ENCODE results near the gene MAPKAPK3. TPM values are rescaled to one million over a fixed set of nuclear protein-coding genes. Genes with fewer than 3 reads are reported as not detected.

Gene MAPKAPK3
- total RNA-seq, 5 donors from 2014 or later (not counting 1 experiment from before 2014, with no cell fraction given), result 35.1 to 66.6 (median 53.0) TPM

- Histone ChIP-seq H3K27me3 (replicated peaks in 1 of 2; ENCODE audit: control insufficient read depth in 2 of 2, extremely low read depth in 1 of 2, insufficient read depth in 2 of 2, low read length in 1 of 2) (no peaks in the 10 kb centered on the region), H3K4me1 (ENCODE audit: control insufficient read depth in 1 of 2, extremely low read depth in 1 of 2, insufficient read depth in 2 of 2, low read length in 2 of 2) (peaks cover 26 to 78% of the 10 kb centered on the region in 2 experiments), H3K36me3 (ENCODE audit: control insufficient read depth in 2 of 2, extremely low read depth in 1 of 2, insufficient read depth in 1 of 2, low read length in 1 of 2) (no peaks in the 10 kb centered on the region), H3K27ac (ENCODE audit: low read length) (peak overlapping the region; percentile 86), H3K4me3 (ENCODE audit: control insufficient read depth in 1 of 2, extremely low read depth in 1 of 2, low read length in 1 of 2) (no peak overlapping the region), H3K9me3 (no peaks in the 10 kb centered on the region)
- POLR2A ChIA-PET, result interaction anchor here in 1 of 2 donors (0.6 kb wide), 2 partner anchors 9 to 758 kb away, joined by 3 read pairs; no protein-coding TSS in a partner anchor
- H3K4me3 Mint-ChIP-seq, result peak overlapping the region in 2 of 3 donors; percentile 67 to 69
- WGBS (ENCODE audit: insufficient coverage), result 47% methylated on average over 3 of the region's 9 CpGs
- no peaks in the 10 kb centered on the region for H3K36me3 Mint-ChIP-seq
- H3K27me3 Mint-ChIP-seq, result no peaks in the 10 kb centered on the region
- no peak for DNase-seq
- peak; percentile 17 to 38 (median 28) for ATAC-seq (replicated peaks in 1 of 4)
- H3K4me1 Mint-ChIP-seq, result peaks cover 73 to 92% (median 89%) of the 10 kb centered on the region in 3 donors
- no peaks in the 10 kb centered on the region for H3K9me3 Mint-ChIP-seq
- CTCF ChIA-PET, result interaction anchor here (0.5 to 4.6 kb wide), 13 partner anchors 10 to 780 kb away, joined by 3 to 40 read pairs (median 6); partner anchors contain the start of genes C3orf18 (in 1 of the 2), CISH (in 1 of the 2), HEMK1 (in 1 of the 2) and MAPKAPK3 (in 1 of the 2)
- H3K27ac Mint-ChIP-seq, result peak overlapping the region; percentile 96 to 98
These were observed 25.7 kb upstream of the MAPKAPK3 start for GRCh38 chr3:50591196-50591741.

- Mint-ChIP-seq H3K27ac (peak overlapping the region; percentile 96 to 98), H3K27me3 (no peaks in the 10 kb centered on the region), H3K9me3 (no peaks in the 10 kb centered on the region), H3K4me3 (peak overlapping the region in 1 of 3 donors; percentile 64), H3K36me3 (no peaks in the 10 kb centered on the region), H3K4me1 (peaks cover 67 to 84% (median 78%) of the 10 kb centered on the region in 3 donors)
- no peaks in the 10 kb centered on the region for H3K27me3 ChIP-seq (replicated peaks in 1 of 2; ENCODE audit: control insufficient read depth in 2 of 2, extremely low read depth in 1 of 2, insufficient read depth in 2 of 2, low read length in 1 of 2)
- 20% methylated on average over 1 of the region's 5 CpGs for WGBS (ENCODE audit: insufficient coverage)
- H3K4me1 ChIP-seq (ENCODE audit: control insufficient read depth in 1 of 2, extremely low read depth in 1 of 2, insufficient read depth in 2 of 2, low read length in 2 of 2), result peaks cover 26 to 68% of the 10 kb centered on the region in 2 experiments
- DNase-seq (no peak), ATAC-seq (replicated peaks in 1 of 4) (no peak)
- no peaks in the 10 kb centered on the region for H3K9me3 ChIP-seq
- H3K36me3 ChIP-seq (ENCODE audit: control insufficient read depth in 2 of 2, extremely low read depth in 1 of 2, insufficient read depth in 1 of 2, low read length in 1 of 2), result peaks cover 0 to 3% of the 10 kb centered on the region in 2 donors
- ChIA-PET POLR2A (no interaction called here), CTCF (interaction anchor here in 1 of 2 donors (0.7 to 3.8 kb wide), 2 partner anchors 20 to 293 kb away, joined by 3 to 36 read pairs; partner anchors contain the start of gene CISH)
- H3K4me3 ChIP-seq (ENCODE audit: control insufficient read depth in 1 of 2, extremely low read depth in 1 of 2, low read length in 1 of 2), result no peak overlapping the region
- H3K27ac ChIP-seq (ENCODE audit: low read length), result peak overlapping the region; percentile 28
These were observed 24.4 kb upstream of the MAPKAPK3 start for GRCh38 chr3:50592568-50592967.

- Mint-ChIP-seq H3K27me3 (no peaks in the 10 kb centered on the region), H3K9me3 (no peaks in the 10 kb centered on the region), H3K36me3 (no peaks in the 10 kb centered on the region), H3K27ac (peak overlapping the region; percentile 96 to 98), H3K4me1 (peaks cover 56 to 81% (median 71%) of the 10 kb centered on the region in 3 donors), H3K4me3 (no peak overlapping the region)
- Histone ChIP-seq H3K36me3 (ENCODE audit: control insufficient read depth in 2 of 2, extremely low read depth in 1 of 2, insufficient read depth in 1 of 2, low read length in 1 of 2) (peaks cover 0 to 3% of the 10 kb centered on the region in 2 donors), H3K9me3 (no peaks in the 10 kb centered on the region), H3K4me1 (ENCODE audit: control insufficient read depth in 1 of 2, extremely low read depth in 1 of 2, insufficient read depth in 2 of 2, low read length in 2 of 2) (peaks cover 21 to 61% of the 10 kb centered on the region in 2 experiments), H3K4me3 (ENCODE audit: control insufficient read depth in 1 of 2, extremely low read depth in 1 of 2, low read length in 1 of 2) (no peak overlapping the region), H3K27me3 (replicated peaks in 1 of 2; ENCODE audit: control insufficient read depth in 2 of 2, extremely low read depth in 1 of 2, insufficient read depth in 2 of 2, low read length in 1 of 2) (no peaks in the 10 kb centered on the region), H3K27ac (ENCODE audit: low read length) (no peak overlapping the region)
- ATAC-seq (replicated peaks in 1 of 4) (no peak), DNase-seq (no peak)
- no CpG with 5 or more reads among the region's 2 CpGs for WGBS (ENCODE audit: insufficient coverage)
- POLR2A ChIA-PET, result interaction anchor here in 1 of 2 donors (1.3 kb wide), 1 partner anchor 15 kb away, joined by 6 read pairs; no protein-coding TSS in a partner anchor
- CTCF ChIA-PET, result interaction anchor here in 1 of 2 donors (0.8 kb wide), 1 partner anchor 18 kb away, joined by 3 read pairs; the partner anchor contains the start of gene CISH
These were observed 22.6 kb upstream of the MAPKAPK3 start for GRCh38 chr3:50594253-50594785.

- no peak overlapping the region for H3K4me3 ChIP-seq (ENCODE audit: control insufficient read depth in 1 of 2, extremely low read depth in 1 of 2, low read length in 1 of 2)
- no peaks in the 10 kb centered on the region for H3K27me3 Mint-ChIP-seq
- no peaks in the 10 kb centered on the region for H3K9me3 Mint-ChIP-seq
- H3K4me3 Mint-ChIP-seq, result peak overlapping the region in 1 of 3 donors; percentile 93
- H3K27ac ChIP-seq (ENCODE audit: low read length), result no peak overlapping the region
- H3K27me3 ChIP-seq (replicated peaks in 1 of 2; ENCODE audit: control insufficient read depth in 2 of 2, extremely low read depth in 1 of 2, insufficient read depth in 2 of 2, low read length in 1 of 2), result no peaks in the 10 kb centered on the region
- no peaks in the 10 kb centered on the region for H3K9me3 ChIP-seq
- peaks cover 70 to 82% (median 78%) of the 10 kb centered on the region in 3 donors for H3K4me1 Mint-ChIP-seq
- H3K36me3 Mint-ChIP-seq, result peaks cover 9% of the 10 kb centered on the region
- peaks cover 37 to 68% of the 10 kb centered on the region in 2 experiments for H3K4me1 ChIP-seq (ENCODE audit: control insufficient read depth in 1 of 2, extremely low read depth in 1 of 2, insufficient read depth in 2 of 2, low read length in 2 of 2)
- whole genome bisulfite sequencing (ENCODE audit: insufficient coverage), result 98% methylated on average over 5 of the region's 6 CpGs
- peak overlapping the region; percentile 99 to 100 for H3K27ac Mint-ChIP-seq
- H3K36me3 ChIP-seq (ENCODE audit: control insufficient read depth in 2 of 2, extremely low read depth in 1 of 2, insufficient read depth in 1 of 2, low read length in 1 of 2), result peaks cover 0 to 19% of the 10 kb centered on the region in 2 donors
- CTCF ChIA-PET, result interaction anchor here in 1 of 2 donors (1.1 kb wide), 1 partner anchor 28 kb away, joined by 10 read pairs; no protein-coding TSS in a partner anchor
- ATAC-seq (replicated peaks in 1 of 4) (no peak), DNase-seq (no peak)
- POLR2A ChIA-PET, result no interaction called here
These were observed 17.7 kb upstream of the MAPKAPK3 start for GRCh38 chr3:50599115-50599715.

- H3K4me1 Mint-ChIP-seq, result peaks cover 70 to 82% (median 78%) of the 10 kb centered on the region in 3 donors
- ATAC-seq (replicated peaks in 1 of 4) (no peak), DNase-seq (no peak)
- H3K9me3 ChIP-seq, result no peaks in the 10 kb centered on the region
- peaks cover 12% of the 10 kb centered on the region for H3K36me3 Mint-ChIP-seq
- ChIA-PET POLR2A (no interaction called here), CTCF (no interaction called here)
- 100% methylated on average over 1 of the region's 1 CpG for WGBS (ENCODE audit: insufficient coverage)
- peak overlapping the region in 1 of 3 donors; percentile 93 for H3K4me3 Mint-ChIP-seq
- peaks cover 0 to 24% of the 10 kb centered on the region in 2 donors for H3K36me3 ChIP-seq (ENCODE audit: control insufficient read depth in 2 of 2, extremely low read depth in 1 of 2, insufficient read depth in 1 of 2, low read length in 1 of 2)
- peak overlapping the region; percentile 99 to 100 for H3K27ac Mint-ChIP-seq
- H3K27me3 Mint-ChIP-seq, result no peaks in the 10 kb centered on the region
- no peaks in the 10 kb centered on the region for H3K9me3 Mint-ChIP-seq
- peak overlapping the region; percentile 76 for H3K27ac ChIP-seq (ENCODE audit: low read length)
- H3K4me3 ChIP-seq (ENCODE audit: control insufficient read depth in 1 of 2, extremely low read depth in 1 of 2, low read length in 1 of 2), result peak overlapping the region in 1 of 2 donors; percentile 5
- H3K4me1 ChIP-seq (ENCODE audit: control insufficient read depth in 1 of 2, extremely low read depth in 1 of 2, insufficient read depth in 2 of 2, low read length in 2 of 2), result peaks cover 41 to 68% of the 10 kb centered on the region in 2 experiments
- no peaks in the 10 kb centered on the region for H3K27me3 ChIP-seq (replicated peaks in 1 of 2; ENCODE audit: control insufficient read depth in 2 of 2, extremely low read depth in 1 of 2, insufficient read depth in 2 of 2, low read length in 1 of 2)
These were observed 17.2 kb upstream of the MAPKAPK3 start for GRCh38 chr3:50599716-50600118.

GRCh38 chr3:50600141-50600753 lies 16.7 kb upstream of the MAPKAPK3 start:
- peak overlapping the region in 1 of 2 donors; percentile 5 for H3K4me3 ChIP-seq (ENCODE audit: control insufficient read depth in 1 of 2, extremely low read depth in 1 of 2, low read length in 1 of 2)

More at GRCh38 chr3:50600141-50600753, 16.7 kb upstream of the MAPKAPK3 start:
- ChIA-PET POLR2A (no interaction called here), CTCF (no interaction called here)
- peaks cover 16% of the 10 kb centered on the region for H3K36me3 Mint-ChIP-seq
- H3K9me3 Mint-ChIP-seq, result no peaks in the 10 kb centered on the region
- ATAC-seq (replicated peaks in 1 of 4) (no peak), DNase-seq (no peak)
- Histone ChIP-seq H3K27me3 (replicated peaks in 1 of 2; ENCODE audit: control insufficient read depth in 2 of 2, extremely low read depth in 1 of 2, insufficient read depth in 2 of 2, low read length in 1 of 2) (no peaks in the 10 kb centered on the region), H3K27ac (ENCODE audit: low read length) (peak overlapping the region; percentile 76), H3K36me3 (ENCODE audit: control insufficient read depth in 2 of 2, extremely low read depth in 1 of 2, insufficient read depth in 1 of 2, low read length in 1 of 2) (peaks cover 0 to 30% of the 10 kb centered on the region in 2 donors), H3K9me3 (no peaks in the 10 kb centered on the region), H3K4me1 (ENCODE audit: control insufficient read depth in 1 of 2, extremely low read depth in 1 of 2, insufficient read depth in 2 of 2, low read length in 2 of 2) (peaks cover 46 to 72% of the 10 kb centered on the region in 2 experiments)
- peaks cover 71 to 82% (median 78%) of the 10 kb centered on the region in 3 donors for H3K4me1 Mint-ChIP-seq
- H3K27me3 Mint-ChIP-seq, result no peaks in the 10 kb centered on the region
- peak overlapping the region in 1 of 3 donors; percentile 93 for H3K4me3 Mint-ChIP-seq
- WGBS (ENCODE audit: insufficient coverage), result 82% methylated on average over 6 of the region's 9 CpGs
- peak overlapping the region; percentile 99 to 100 for H3K27ac Mint-ChIP-seq
